Kidney epithelial cell (primary cell): ENCODE results near the gene GRIP1. TPM values are rescaled to one million over a fixed set of nuclear protein-coding genes. Genes with fewer than 3 reads are reported as not detected.

Experiments used
- DNase-seq: peaks from one replicate; pipeline ENCODE4 v3.0.0-alpha.2; 2010; ENCODE audit warnings: low read depth
- H3K27me3 ChIP-seq: 2 replicates; pipeline ENCODE4 v1.6.0; 2011; ENCODE audit warnings: low read length; ENCODE audit not compliant: control insufficient read depth, insufficient read depth
- H3K36me3 ChIP-seq: 2 replicates; pipeline ENCODE4 v1.5.1; 2011; ENCODE audit warnings: low read length; ENCODE audit not compliant: control insufficient read depth, insufficient read depth
- H3K4me3 ChIP-seq: 2 replicates; pipeline ENCODE4 v1.5.1; 2011; ENCODE audit warnings: low read depth, mild to moderate bottlenecking, control low read depth, low read length
- CTCF ChIP-seq: IDR thresholded peaks from 2 replicates; pipeline ENCODE4 v1.5.1; 2011; ENCODE audit warnings: mild to moderate bottlenecking, moderate library complexity, low read length, control low read depth, inconsistent platforms; ENCODE audit not compliant: insufficient read depth, poor library complexity, severe bottlenecking
- total RNA-seq: library from RNA; depleted of rRNA; stranded (reverse); fragments of >200 nt; gene quantifications from 2 replicates; pipeline ENCODE4 v1.2.3, GENCODE V29; 2015

Gene GRIP1
- total RNA-seq, 1 donor from 2014 or later, result 4.2 TPM

- no peak for TF ChIP-seq CTCF
- DNase-seq, result no peak
- Histone ChIP-seq H3K27me3 (no peaks in the 10 kb centered on the region), H3K36me3 (no peaks in the 10 kb centered on the region), H3K4me3 (no peak overlapping the region)
Observed at GRCh38 chr12:66709457-66709773, 30.5 kb upstream of the GRIP1 start.

- no peak overlapping the region for H3K4me3 ChIP-seq
- TF ChIP-seq CTCF, result peak; percentile 25
- DNase-seq, result no peak
- no peaks in the 10 kb centered on the region for H3K36me3 ChIP-seq
- no peaks in the 10 kb centered on the region for H3K27me3 ChIP-seq
Observed at GRCh38 chr12:66708704-66709456, 30.0 kb upstream of the GRIP1 start.

- no peak for DNase-seq
- TF ChIP-seq CTCF, result no peak
- Histone ChIP-seq H3K36me3 (no peaks in the 10 kb centered on the region), H3K27me3 (no peaks in the 10 kb centered on the region), H3K4me3 (no peak overlapping the region)
Observed at GRCh38 chr12:66707002-66707697, 28.3 kb upstream of the GRIP1 start.

GRCh38 chr12:66699738-66700482 lies 21.0 kb upstream of the GRIP1 start:
- no peak for DNase-seq
- TF ChIP-seq CTCF, result no peak
- Histone ChIP-seq H3K36me3 (no peaks in the 10 kb centered on the region), H3K4me3 (no peak overlapping the region), H3K27me3 (no peaks in the 10 kb centered on the region)

- no peak for DNase-seq
- Histone ChIP-seq H3K36me3 (no peaks in the 10 kb centered on the region), H3K4me3 (no peak overlapping the region), H3K27me3 (no peaks in the 10 kb centered on the region)
- TF ChIP-seq CTCF, result no peak
Observed at GRCh38 chr12:66698558-66698957, 19.7 kb upstream of the GRIP1 start.
